ENCODE results near the gene RABGAP1L. TPM values are rescaled to one million over a fixed set of nuclear protein-coding genes. Genes with fewer than 3 reads are reported as not detected.

RABGAP1L gene
- total and polyA plus RNA-seq, 10 of the 15 experiments (the other 5 are each of a cell fraction or from before 2014, with no cell fraction given) = 5.8 to 194 (median 113) TPM

DNA sequence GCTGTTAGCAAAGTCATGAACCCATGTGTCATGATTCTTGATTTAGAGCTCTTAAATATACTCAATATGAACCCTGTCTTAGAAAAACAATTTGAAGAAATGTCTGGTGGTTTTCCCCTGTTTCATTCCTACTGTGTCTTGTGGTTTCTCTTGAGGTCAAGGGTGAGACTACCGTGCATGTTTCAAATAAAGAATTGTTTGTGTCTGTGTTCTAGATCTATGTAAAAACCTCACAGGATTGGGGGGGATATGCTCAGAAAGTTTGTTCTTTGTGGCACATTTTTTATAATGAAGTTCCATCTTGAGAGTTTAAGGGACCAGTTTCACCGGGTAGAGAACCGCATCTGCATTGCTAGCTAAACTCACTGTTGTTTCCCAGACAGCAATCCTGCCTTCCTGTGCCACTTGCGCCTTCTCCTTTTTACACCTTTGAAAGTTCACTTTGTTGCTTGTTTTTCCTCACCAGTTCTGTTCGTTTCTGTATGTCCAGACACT lies 809.5 kb downstream of the RABGAP1L start (continued):
- TF ChIP-seq, protein P1, sequence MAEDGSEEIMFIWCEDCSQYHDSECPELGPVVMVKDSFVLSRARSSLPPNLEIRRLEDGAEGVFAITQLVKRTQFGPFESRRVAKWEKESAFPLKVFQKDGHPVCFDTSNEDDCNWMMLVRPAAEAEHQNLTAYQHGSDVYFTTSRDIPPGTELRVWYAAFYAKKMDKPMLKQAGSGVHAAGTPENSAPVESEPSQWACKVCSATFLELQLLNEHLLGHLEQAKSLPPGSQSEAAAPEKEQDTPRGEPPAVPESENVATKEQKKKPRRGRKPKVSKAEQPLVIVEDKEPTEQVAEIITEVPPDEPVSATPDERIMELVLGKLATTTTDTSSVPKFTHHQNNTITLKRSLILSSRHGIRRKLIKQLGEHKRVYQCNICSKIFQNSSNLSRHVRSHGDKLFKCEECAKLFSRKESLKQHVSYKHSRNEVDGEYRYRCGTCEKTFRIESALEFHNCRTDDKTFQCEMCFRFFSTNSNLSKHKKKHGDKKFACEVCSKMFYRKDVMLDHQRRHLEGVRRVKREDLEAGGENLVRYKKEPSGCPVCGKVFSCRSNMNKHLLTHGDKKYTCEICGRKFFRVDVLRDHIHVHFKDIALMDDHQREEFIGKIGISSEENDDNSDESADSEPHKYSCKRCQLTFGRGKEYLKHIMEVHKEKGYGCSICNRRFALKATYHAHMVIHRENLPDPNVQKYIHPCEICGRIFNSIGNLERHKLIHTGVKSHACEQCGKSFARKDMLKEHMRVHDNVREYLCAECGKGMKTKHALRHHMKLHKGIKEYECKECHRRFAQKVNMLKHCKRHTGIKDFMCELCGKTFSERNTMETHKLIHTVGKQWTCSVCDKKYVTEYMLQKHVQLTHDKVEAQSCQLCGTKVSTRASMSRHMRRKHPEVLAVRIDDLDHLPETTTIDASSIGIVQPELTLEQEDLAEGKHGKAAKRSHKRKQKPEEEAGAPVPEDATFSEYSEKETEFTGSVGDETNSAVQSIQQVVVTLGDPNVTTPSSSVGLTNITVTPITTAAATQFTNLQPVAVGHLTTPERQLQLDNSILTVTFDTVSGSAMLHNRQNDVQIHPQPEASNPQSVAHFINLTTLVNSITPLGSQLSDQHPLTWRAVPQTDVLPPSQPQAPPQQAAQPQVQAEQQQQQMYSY (CRISPR knock-in tag; IDR thresholded peaks at IDR 0.05) = no peak
- TF ChIP-seq RFX5 (IDR thresholded peaks at IDR 0.05; ENCODE audit: low read depth, low read length) (no peak), FOS (IDR thresholded peaks at IDR 0.05; ENCODE audit: borderline replicate concordance, extremely low read depth, insufficient read length) (no peak), TCF7 (IDR thresholded peaks at IDR 0.05; ENCODE audit: borderline replicate concordance) (0 out of 2 replicates have a peak, but pooled peaks have one; percentile 32), EZH2 (IDR thresholded peaks at IDR 0.05; ENCODE audit: borderline replicate concordance, control insufficient read depth, low read depth, low read length) (no peak), RELB (IDR thresholded peaks at IDR 0.05; ENCODE audit: low read depth) (peak; percentile 96), CBFB (IDR thresholded peaks at IDR 0.05; ENCODE audit: low read depth) (peak; percentile 92), ATF7 (IDR thresholded peaks at IDR 0.05; ENCODE audit: low read depth) (peak; percentile 79), ZNF592 (IDR thresholded peaks at IDR 0.05) (peak; percentile 71; the same call in 1 of the 2 replicates), MEF2A (IDR thresholded peaks at IDR 0.05; ENCODE audit: insufficient read depth, low read depth, low read length) (peak; percentile 77; the same call in 1 of the 2 replicates), TAF1 (IDR thresholded peaks at IDR 0.05; ENCODE audit: borderline replicate concordance, low read depth, low read length) (no peak), ZNF207 (IDR thresholded peaks at IDR 0.05; ENCODE audit: borderline replicate concordance) (no peak), TARDBP (IDR thresholded peaks at IDR 0.05; ENCODE audit: borderline replicate concordance) (no peak)
- TF ChIP-seq, protein P2, sequence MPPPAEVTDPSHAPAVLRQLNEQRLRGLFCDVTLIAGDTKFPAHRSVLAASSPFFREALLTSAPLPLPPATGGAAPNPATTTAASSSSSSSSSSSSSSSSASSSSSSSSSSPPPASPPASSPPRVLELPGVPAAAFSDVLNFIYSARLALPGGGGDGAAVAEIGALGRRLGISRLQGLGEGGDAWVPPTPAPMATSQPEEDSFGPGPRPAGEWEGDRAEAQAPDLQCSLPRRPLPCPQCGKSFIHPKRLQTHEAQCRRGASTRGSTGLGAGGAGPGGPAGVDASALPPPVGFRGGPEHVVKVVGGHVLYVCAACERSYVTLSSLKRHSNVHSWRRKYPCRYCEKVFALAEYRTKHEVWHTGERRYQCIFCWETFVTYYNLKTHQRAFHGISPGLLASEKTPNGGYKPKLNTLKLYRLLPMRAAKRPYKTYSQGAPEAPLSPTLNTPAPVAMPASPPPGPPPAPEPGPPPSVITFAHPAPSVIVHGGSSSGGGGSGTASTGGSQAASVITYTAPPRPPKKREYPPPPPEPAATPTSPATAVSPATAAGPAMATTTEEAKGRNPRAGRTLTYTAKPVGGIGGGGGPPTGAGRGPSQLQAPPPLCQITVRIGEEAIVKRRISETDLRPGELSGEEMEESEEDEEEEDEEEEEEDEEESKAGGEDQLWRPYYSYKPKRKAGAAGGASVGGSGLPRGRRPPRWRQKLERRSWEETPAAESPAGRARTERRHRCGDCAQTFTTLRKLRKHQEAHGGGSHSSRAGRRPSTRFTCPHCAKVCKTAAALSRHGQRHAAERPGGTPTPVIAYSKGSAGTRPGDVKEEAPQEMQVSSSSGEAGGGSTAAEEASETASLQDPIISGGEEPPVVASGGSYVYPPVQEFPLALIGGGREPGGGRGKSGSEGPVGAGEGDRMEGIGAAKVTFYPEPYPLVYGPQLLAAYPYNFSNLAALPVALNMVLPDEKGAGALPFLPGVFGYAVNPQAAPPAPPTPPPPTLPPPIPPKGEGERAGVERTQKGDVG (CRISPR knock-in tag; IDR thresholded peaks at IDR 0.05) = no peak

Data from GM12878 (cell line).